GM10266 (cell line): Measurements from ENCODE around the gene SLC16A8.

Source experiments
- DNase-seq: peaks from one replicate; pipeline ENCODE4 v3.0.0; 2012; ENCODE audit errors: extremely low spot score
- TF ChIP-seq, protein P1 (sequence below): IDR thresholded peaks from 2 replicates; pipeline ENCODE4 v1.5.1; 2012; ENCODE audit warnings: mild to moderate bottlenecking, low read depth; ENCODE audit not compliant: control insufficient read depth, insufficient read depth; ENCODE audit errors: missing control alignments

The SLC16A8 gene

GRCh38 chr22:38097058-38097457, 13.1 kb upstream of the SLC16A8 start:
- TF ChIP-seq, protein P1, sequence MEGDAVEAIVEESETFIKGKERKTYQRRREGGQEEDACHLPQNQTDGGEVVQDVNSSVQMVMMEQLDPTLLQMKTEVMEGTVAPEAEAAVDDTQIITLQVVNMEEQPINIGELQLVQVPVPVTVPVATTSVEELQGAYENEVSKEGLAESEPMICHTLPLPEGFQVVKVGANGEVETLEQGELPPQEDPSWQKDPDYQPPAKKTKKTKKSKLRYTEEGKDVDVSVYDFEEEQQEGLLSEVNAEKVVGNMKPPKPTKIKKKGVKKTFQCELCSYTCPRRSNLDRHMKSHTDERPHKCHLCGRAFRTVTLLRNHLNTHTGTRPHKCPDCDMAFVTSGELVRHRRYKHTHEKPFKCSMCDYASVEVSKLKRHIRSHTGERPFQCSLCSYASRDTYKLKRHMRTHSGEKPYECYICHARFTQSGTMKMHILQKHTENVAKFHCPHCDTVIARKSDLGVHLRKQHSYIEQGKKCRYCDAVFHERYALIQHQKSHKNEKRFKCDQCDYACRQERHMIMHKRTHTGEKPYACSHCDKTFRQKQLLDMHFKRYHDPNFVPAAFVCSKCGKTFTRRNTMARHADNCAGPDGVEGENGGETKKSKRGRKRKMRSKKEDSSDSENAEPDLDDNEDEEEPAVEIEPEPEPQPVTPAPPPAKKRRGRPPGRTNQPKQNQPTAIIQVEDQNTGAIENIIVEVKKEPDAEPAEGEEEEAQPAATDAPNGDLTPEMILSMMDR, result no peak
- no peak for DNase-seq

DNA sequence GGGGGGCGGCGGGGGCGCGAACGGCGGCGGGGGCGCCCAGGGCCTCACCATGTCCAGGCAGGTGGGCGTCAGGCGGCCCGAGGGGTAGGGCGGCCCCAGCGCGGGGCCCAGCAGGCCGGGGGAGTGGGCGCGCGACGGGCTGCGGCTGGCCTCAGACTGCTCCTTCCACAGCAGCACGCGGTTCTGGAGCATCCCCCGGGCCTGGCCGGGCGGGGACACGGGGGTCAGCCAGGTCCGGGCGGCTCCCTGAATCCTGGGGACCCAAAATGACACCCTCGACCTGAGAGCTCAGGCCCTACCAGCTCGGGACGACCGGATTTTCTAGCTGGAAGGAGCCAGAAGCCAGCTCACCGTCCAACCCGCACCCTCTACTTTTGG, 5.5 kb upstream of the SLC16A8 start:
- TF ChIP-seq, protein P1, result no peak
- no peak for DNase-seq

GRCh38 chr22:38088629-38089473, 4.9 kb upstream of the SLC16A8 start:
- DNase-seq, result no peak
- TF ChIP-seq, protein P1, result no peak

DNA sequence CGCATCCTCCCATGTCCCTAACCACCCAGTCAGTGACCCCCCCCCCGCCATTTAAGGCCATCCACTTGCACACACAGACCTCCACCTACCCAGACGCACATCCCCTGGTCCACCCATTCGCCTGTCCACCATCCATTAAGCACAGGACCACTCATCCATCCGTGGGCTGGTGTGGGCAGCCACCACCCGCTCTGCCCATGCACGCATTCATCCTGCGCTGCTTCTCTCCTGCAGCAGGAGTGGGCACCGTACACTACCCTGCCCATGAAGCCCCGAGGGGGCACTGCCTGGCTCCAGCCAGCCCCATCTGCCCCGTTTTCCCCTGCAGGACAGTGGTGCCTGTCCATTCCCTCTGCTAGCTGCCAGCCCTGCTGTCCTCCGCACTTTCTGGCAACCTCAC, 3.9 kb upstream of the SLC16A8 start:
- DNase-seq, result no peak
- TF ChIP-seq, protein P1, result no peak

- TF ChIP-seq, protein P1, result no peak
- DNase-seq, result no peak
Observed at GRCh38 chr22:38086942-38087341, 3.0 kb upstream of the SLC16A8 start.

- no peak for DNase-seq
- TF ChIP-seq, protein P1, result no peak
Observed at GRCh38 chr22:38086001-38086845, 2.2 kb upstream of the SLC16A8 start.

GRCh38 chr22:38085501-38085900, 1.5 kb upstream of the SLC16A8 start:
- no peak for DNase-seq
- TF ChIP-seq, protein P1, result no peak
